Measurements from ENCODE around the gene CENPU.
A peak's percentile ranks its signal among the peaks of the same experiment; 100 is the strongest.
"Not testable (repeated sequence)": the region's sequence is repeated elsewhere in the genome, so short reads cannot be mapped to it uniquely, and the experiment has no call there.

CENPU gene

GRCh38 chr4:184733654-184734524, at the start of gene CENPU:
CENPU (minus strand) TSS chr4:184734096; CDS start chr4:184734062, 34 bp downstream.
- peak; percentile 93 for DNase-seq (ENCODE audit: low read depth, low spot score)
- H3K27ac ChIP-seq = peak within 1 kb of the TSS; percentile 72

GRCh38 chr4:184782731-184783373, 49.0 kb upstream of the CENPU start:
- no peak overlapping the region for H3K27ac ChIP-seq
- DNase-seq (ENCODE audit: low read depth, low spot score) = no peak

GRCh38 chr4:184779160-184779559, 45.3 kb upstream of the CENPU start:
- DNase-seq (ENCODE audit: low read depth, low spot score); H3K27ac ChIP-seq: not testable (repeated sequence)

GRCh38 chr4:184778325-184778724, 44.4 kb upstream of the CENPU start:
- H3K27ac ChIP-seq = no peak overlapping the region
- DNase-seq (ENCODE audit: low read depth, low spot score) = no peak

- no peak for DNase-seq (ENCODE audit: low read depth, low spot score)
- no peak overlapping the region for H3K27ac ChIP-seq
These were observed 42.9 kb upstream of the CENPU start for GRCh38 chr4:184776821-184777220.

- DNase-seq (ENCODE audit: low read depth, low spot score) = no peak
- no peak overlapping the region for H3K27ac ChIP-seq
These were observed 42.1 kb upstream of the CENPU start for GRCh38 chr4:184775854-184776555.

- H3K27ac ChIP-seq = no peak overlapping the region
These were observed 40.3 kb upstream of the CENPU start for GRCh38 chr4:184774152-184774551.

GRCh38 chr4:184771416-184771815, 37.5 kb upstream of the CENPU start:
- H3K27ac ChIP-seq = no peak overlapping the region
- DNase-seq (ENCODE audit: low read depth, low spot score) = no peak

More at GRCh38 chr4:184774152-184774551, 40.3 kb upstream of the CENPU start:
- DNase-seq (ENCODE audit: low read depth, low spot score) = no peak

GRCh38 chr4:184769141-184769765, 35.4 kb upstream of the CENPU start:
- no peak overlapping the region for H3K27ac ChIP-seq
- no peak for DNase-seq (ENCODE audit: low read depth, low spot score)

GRCh38 chr4:184768296-184768695, 34.4 kb upstream of the CENPU start:
- DNase-seq (ENCODE audit: low read depth, low spot score) = no peak
- H3K27ac ChIP-seq = no peak overlapping the region

- no peak overlapping the region for H3K27ac ChIP-seq
These were observed 32.5 kb upstream of the CENPU start for GRCh38 chr4:184766446-184766845.

GRCh38 chr4:184765473-184766340, 31.8 kb upstream of the CENPU start:
- DNase-seq (ENCODE audit: low read depth, low spot score) = no peak
- H3K27ac ChIP-seq = no peak overlapping the region

More at GRCh38 chr4:184766446-184766845, 32.5 kb upstream of the CENPU start:
- no peak for DNase-seq (ENCODE audit: low read depth, low spot score)

GRCh38 chr4:184764601-184765000, 30.7 kb upstream of the CENPU start:
- no peak overlapping the region for H3K27ac ChIP-seq
- DNase-seq (ENCODE audit: low read depth, low spot score) = no peak

GRCh38 chr4:184763150-184763780, 29.4 kb upstream of the CENPU start:
- H3K27ac ChIP-seq = no peak overlapping the region
- DNase-seq (ENCODE audit: low read depth, low spot score) = no peak

- DNase-seq (ENCODE audit: low read depth, low spot score) = no peak
- H3K27ac ChIP-seq = no peak overlapping the region
These were observed 28.2 kb upstream of the CENPU start for GRCh38 chr4:184762100-184762499.

GRCh38 chr4:184760681-184761080, 26.8 kb upstream of the CENPU start:
- DNase-seq (ENCODE audit: low read depth, low spot score) = no peak
- no peak overlapping the region for H3K27ac ChIP-seq

GRCh38 chr4:184757810-184758209, 23.9 kb upstream of the CENPU start:
- no peak for DNase-seq (ENCODE audit: low read depth, low spot score)
- H3K27ac ChIP-seq = no peak overlapping the region

- no peak overlapping the region for H3K27ac ChIP-seq
- DNase-seq (ENCODE audit: low read depth, low spot score) = no peak
These were observed 22.5 kb upstream of the CENPU start for GRCh38 chr4:184756399-184756798.

- no peak for DNase-seq (ENCODE audit: low read depth, low spot score)
- peak overlapping the region; percentile 9 for H3K27ac ChIP-seq
These were observed 21.4 kb upstream of the CENPU start for GRCh38 chr4:184755278-184755677.
